NK-92 (cell line): Measurements from ENCODE around the gene HEATR3.
"Not testable (repeated sequence)": the region's sequence is repeated elsewhere in the genome, so short reads cannot be mapped to it uniquely, and the experiment has no call there.

Experiments
- DNase-seq: peaks from one replicate; lab custom pipeline; 2025; ENCODE audit not compliant: unreplicated experiment; lab: John Stamatoyannopoulos, UW

HEATR3 gene

GRCh38 chr16:50099957-50100648, 34.3 kb downstream of the HEATR3 start:
- DNase-seq: no peak

- no peak for DNase-seq
Observed at GRCh38 chr16:50102051-50102746, 36.4 kb downstream of the HEATR3 start.

- DNase-seq: no peak
Observed at GRCh38 chr16:50103764-50104163, 38.0 kb downstream of the HEATR3 start.

- no peak for DNase-seq
Observed at GRCh38 chr16:50114357-50115129, 48.8 kb downstream of the HEATR3 start.

DNA sequence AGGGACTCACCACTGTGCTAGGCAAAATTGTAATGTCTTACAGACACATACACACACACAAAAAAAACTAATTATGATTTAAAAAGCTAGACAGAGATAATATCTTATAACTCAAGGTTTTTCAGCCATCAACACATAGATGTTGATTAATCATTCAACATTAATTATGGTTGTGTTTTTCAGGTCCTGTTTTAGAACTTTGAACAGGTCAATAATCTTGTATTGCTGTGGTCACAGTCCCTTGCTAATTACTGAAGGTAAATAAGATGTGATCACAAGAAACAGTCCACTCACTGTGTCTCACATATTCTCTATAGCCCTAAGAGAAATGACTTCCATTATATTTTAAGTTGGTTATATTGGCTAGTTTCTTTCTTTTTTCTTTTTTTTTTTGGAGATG, 54.9 kb downstream of the HEATR3 start:
- DNase-seq: no peak

GRCh38 chr16:50121278-50121677, 55.5 kb downstream of the HEATR3 start:
- DNase-seq: no peak

GRCh38 chr16:50121721-50122445, 56.1 kb downstream of the HEATR3 start:
- DNase-seq: no peak

DNA sequence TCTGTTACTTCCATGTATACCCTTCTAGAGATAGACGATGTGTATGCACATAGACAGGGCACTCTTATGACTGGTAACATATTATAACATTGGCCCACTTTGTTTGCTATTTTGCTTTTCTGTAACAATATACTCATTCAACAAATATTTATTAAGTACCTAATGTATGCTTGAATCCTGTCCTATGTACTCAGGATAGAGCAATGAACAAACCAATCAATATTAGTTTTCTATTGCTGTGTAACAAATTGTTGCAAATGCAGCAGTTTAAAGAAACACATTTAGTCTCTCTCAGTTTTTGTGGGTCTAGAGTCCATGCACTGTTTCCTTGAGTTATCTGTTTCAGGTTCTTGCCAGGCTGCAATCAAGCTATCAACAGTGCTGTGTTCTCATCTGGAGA, 57.6 kb downstream of the HEATR3 start:
- DNase-seq: no peak

DNA sequence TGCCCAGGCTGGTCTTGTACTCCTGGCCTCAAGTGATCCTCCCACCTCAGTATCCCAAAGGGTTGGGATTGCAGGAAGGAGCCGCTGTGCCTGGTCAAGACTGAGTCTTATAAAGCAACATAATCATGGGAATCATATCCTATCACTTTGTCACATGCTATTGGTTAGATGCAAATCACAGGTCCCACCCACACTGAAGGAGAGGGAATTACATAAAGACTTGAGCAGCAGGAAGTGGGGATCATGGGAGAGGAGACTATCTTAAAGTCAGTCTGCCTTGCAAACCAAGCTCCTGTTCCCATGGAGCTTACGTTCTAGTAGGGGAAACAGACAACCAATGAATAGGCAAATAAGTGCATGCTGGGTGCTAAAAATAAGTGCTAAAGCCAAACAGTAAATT, 59.0 kb downstream of the HEATR3 start:
- no peak for DNase-seq

DNA sequence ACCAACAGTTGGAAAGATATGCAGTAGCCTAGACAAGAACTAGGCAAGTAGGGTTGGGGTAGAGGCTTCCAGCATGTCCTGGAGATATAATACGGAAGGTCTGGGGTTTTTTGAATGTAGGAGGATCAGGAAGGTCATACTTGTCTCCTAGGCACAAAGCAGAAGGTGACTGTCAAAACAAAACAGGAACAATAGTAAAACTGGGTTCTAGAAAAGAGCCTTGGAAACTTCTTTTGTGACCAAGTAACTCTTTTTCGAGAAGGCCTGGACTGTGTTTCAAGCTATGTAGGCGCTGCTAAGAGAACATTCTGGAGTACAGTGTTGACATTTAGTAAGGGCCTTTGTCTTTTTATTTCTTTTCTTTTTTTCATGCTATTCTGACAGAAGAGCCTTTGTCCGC, 60.4 kb downstream of the HEATR3 start:
- no peak for DNase-seq

DNA sequence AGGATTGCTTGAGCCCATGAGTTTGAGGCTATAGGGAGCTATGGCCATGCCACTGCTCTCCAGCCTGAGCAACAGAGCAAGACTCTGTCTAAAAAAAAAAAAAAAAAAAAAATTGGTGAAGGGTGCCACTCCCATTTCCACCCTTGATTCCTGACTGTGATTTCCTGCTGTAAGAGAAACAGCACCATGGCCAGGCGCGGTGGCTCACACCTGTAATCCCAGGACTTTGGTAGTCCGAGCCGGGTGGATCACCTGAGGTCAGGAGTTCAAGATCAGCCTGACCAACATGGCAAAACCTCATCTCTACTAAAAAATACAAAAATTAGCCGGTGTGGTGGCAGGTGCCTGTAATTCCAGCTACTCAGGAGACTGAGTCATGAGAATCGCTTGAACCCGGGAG, 66.8 kb downstream of the HEATR3 start:
- DNase-seq: not testable (repeated sequence)

DNA sequence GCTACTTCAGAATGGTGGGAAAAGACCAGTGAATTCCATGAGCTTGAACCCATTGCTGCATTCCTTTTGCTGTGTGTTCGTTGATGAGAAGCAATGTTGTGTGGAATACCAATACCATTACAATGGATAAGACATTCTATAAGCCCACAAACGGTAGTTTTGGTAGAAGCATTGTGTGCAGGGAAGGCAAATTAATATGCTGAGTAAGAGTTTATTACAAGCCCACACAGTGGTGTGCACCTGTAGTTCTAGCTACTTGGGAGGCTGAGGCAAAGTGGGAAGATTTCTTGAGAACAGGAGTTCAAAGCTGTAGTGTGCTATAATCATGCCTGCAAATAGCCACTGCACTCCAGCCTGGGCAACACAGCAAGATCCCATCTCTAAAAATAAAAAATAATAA, 67.4 kb downstream of the HEATR3 start:
- DNase-seq: no peak

GRCh38 chr16:50136399-50136798, 70.6 kb downstream of the HEATR3 start:
- no peak for DNase-seq

DNA sequence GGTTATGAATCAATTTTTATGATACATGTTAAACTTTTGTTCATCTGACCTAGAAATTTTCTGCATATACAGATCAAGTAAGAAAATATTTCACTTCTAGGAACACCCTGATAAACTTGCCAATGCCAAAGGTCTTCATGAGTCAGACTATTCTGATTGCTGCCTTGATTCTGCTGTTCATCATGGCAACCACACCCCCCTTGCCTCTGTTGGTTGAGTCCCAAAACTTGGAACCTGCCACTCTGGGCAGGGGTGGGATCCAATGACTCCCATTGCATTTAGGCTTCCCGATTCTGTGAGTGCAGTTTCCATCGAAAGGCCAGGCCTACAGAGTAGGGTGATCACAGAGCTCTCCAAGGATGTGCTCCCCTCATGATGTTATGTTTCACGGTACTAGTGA, 71.5 kb downstream of the HEATR3 start:
- no peak for DNase-seq

GRCh38 chr16:50139580-50139979, 73.8 kb downstream of the HEATR3 start:
- no peak for DNase-seq

DNA sequence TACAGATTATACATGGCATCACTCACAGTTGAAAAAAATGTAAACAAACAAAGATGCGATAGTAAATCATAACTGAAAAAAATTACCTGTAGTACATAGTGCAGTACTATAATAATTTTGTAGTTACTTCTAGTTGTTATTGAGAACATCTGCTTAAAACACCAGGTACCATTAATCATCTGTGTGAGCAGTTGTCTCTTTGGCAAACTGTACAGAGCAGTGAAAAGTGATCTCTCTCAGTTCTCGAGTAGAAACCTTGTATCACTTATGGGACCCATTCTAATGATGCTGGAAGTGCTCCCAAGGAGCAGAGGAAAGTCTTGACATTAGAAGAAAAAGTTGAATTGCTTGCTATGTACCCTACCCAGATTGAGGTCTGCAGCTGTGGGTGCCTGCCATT, 78.4 kb downstream of the HEATR3 start:
- DNase-seq: no peak

DNA sequence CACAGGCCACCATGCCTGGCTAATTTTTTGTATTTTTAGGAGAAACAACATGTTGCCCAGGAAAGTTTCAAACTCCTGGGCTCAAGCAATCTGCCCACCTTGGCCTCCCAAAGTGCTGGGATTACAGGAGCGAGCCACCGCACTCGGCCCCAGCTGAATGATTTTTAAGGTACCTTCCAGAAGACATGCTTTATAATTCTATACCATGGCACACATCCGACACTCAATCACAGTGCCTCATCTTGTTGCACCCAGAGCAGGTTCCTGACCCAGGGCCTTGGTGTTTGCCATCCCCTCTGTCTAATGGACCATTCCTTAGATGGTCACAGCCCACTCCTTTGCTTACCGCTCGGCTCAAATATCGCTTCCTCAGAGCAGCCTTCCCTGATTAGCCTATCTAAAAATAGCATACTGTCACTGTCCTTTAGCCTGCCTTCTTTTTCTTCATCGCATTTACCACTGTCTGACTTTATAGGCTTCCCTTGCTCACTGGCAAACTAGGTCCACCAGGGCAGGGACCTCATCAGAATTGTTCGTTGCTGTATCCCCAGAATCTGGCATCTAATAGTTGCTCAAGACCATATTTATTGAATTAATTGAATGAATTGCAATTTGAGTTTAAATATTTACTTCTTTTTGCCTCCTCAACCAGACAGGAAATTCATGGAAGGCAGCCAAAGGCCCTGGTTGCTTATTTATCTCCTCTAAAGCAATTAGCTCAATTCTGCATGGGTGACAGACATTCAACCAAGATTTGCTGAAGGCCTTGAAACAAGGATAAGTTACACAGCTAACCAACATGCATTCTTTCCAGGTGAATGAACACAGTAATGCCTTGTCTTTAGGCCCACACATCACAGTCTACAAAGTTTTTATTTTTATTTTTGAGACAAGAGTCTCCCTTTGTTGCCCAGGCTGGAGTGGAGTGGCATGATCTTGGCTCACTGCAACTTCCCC, 81.0 kb downstream of the HEATR3 start:
- no peak for DNase-seq

DNA sequence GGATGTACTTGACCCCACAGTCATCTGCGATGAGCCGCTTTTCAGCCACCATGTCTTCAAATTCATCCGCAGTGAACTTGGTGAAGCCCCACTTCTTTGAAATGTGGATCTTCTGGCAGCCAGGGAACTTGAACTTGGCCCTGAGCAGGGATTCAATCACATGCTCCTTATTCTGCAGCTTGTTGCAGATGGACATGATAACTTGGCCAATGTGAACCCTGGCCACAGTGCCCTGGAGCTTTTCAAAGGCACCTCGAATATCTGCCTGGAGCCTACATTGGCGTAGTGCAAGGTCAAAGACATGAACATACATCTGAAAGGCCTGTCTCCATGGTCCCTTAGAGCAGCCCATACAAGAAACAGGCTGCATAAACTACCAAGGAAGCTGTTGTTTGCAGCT, 85.6 kb downstream of the HEATR3 start:
- no peak for DNase-seq

GRCh38 chr16:50151756-50152155, 86.0 kb downstream of the HEATR3 start:
- no peak for DNase-seq

- DNase-seq: no peak
Observed at GRCh38 chr16:50152351-50152806, 86.6 kb downstream of the HEATR3 start.
